GM21390 (cell line): ENCODE results near the gene DPP8.

ENCODE experiments used
- ATAC-seq: cut with Tn5 transposase; IDR thresholded peaks from one replicate; pipeline ENCODE4 v1.9.1; 2021; ENCODE audit not compliant: unreplicated experiment

DPP8 gene

DNA sequence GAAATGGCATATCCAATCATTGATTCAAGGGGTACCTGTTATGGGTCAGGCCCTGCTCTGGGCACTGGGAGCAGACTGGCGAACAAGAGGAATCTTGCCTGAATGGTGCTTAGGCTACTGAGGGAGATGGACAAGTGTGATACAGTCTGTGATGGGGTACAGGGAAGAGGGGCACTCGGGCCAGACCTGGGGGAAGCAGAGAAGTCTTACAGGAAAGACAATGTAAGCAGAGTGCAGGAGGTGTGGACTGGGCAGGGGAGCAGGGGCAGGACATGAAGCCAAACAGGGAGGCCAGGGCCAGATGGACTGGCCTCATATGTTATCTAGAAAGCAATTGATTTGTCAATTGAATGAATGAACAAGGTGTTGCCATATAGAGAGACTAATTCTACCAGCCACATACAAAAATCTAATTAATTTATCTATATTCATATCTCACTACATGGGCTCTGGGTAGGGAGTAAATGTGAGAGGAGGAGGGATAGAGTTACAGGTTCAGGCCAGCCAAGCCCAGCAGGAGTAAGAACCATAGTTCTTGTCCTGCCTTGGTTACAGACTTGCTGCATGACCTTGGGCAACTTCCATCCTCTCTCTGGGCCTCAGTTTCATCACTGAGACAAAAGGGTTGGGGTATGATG is 91.2 kb downstream of the DPP8 start:
- ATAC-seq: no peak

DNA sequence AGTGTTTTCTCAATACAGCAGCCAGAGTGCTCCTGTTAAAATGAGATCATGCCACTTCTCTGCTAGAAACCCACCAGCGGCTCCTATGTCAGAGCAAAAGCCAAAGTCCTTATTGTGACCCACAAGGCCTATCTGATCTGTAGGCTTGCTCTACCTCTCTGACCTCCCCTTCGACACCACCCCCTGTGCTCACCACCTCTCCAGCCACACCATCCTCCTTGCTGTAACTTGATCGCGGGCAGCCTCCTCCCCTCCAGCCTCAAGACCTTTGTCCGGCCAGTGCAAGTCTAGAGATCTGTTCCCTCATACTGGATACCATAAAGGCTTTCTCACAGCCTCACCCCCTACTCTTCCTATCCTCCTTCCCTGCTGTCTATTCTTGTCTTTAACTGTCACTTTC is 92.8 kb downstream of the DPP8 start:
- no peak for ATAC-seq

DNA sequence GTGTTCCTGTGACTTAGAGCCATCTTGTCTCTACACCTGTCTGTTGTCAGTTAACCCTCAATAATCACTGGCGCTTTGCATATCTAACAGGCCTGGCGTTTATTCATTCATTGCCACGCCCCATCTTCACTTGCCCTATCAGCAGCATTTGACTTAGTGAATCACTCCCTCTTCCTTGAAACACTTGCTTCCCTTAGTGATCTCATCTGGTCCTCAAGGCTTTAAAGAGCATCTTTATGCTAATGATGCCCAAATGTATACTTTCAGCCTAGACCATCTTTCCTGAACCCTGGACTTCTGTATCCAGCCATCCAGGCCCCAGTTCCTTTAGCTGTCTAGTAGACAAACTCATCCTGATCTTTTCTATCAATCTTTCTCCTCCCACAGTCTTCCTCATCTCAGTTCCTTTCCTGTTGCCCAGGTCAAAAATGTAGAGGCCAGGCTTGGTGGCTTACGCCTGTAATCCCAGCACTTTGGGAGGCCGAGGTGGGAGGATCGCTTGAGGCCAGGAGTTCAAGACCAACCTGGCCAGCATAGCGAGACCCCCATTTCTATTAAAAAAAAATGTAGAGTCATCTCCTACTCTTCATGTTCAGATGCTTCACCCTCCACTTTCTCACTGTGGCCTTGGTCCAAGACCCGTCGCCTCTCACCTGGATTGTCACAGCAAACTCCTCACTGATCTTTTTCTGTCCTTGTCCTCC is 93.4 kb downstream of the DPP8 start:
- no peak for ATAC-seq

DNA sequence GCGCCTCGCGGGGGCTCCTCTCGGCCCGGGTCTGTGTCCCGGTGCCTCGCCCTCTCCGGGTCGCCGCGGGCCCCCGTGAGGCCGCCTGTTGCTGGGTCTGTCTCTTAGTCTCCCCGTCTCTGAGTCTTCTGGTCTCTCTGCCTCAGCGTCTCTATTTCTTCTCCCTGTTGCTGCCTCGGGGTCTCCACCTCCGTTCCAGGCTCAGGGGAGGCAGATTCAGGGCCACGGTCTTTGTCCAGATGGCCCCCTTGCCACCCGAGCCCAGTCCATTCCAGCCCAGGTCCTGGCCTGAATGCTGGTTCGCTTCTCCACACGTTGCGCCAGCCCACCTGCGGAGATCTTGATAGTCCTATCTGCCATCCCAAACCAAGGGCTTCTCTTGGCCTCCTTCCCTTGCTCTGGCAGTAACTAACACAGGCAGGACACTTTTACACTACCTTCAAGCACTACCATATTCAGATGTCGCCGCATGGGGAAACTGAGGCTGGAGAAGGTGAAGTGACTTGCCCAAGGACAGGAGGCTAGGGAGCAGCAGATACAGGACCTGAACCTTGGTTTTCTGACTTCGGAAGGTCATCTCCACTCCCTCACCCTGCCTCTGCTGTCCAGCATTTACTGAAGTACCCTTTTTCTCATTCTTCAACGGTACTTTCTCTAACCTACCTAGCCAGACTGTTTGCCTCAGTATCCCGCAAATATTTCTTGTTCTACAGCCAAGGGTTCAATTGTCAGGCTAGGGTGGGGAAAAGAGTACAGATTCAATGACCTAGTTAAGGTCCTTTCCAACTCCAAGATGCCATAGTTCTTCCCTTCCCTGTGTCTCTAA is 94.1 kb downstream of the DPP8 start:
- ATAC-seq: no peak

DNA sequence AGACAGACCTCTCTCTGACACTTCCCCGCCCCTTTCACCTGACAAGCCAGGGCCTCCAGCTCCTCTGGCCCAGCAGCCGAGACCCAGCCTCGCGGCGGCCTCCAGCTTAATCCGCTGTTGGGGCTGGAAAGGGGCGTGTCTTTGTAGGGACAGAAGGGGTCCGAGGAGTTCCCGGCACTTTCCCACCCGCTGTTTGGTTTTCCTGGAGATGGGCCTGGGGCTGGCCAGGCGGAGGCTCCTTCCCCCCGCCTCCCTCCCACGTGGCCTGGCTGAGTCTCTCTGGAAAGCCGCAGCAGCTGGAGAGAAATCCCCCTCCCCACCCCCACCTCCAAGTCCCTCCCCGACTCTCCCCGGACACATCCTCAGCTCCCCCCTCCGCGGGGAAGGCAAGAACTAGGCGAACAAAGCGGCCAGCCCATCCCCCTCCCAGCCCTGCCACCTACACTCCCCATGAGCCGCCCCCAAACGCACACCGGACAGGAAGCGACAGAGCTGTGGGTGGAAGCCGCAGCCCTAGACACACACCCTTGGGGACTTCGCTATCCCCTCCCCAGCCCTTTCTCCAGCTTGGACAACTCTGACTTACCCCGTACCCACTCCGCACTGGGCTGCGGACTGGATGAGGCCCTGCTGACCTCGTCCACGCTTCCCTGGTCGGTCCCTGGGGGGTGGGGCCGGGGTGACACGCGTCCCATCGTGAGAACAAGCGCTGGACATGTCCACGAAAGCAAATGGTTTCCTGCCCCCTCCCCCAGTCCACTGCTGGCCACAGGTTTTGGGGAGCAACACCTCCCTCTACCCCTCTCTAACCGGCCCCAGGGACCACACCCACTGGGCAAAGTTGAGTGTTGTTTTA is 95.9 kb downstream of the DPP8 start:
- no peak for ATAC-seq

DNA sequence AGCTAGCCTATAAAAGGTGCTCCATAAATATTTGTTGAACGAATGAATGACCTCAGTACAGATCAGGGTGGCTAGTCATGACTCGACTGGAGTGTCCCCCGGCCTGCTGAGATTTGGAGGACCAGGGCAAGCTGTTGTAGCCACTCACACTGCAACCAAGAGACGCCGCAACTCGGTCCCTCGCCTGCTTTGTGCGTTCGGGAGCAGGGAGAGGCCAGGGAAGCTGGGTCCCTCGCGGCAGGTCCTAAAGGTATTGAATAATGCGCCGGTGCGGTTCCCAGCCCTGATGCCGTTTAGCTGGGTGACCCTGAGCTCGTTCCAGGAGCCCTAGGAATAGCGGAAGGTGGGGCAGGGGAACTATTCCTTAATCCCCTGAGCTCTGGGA is 96.5 kb downstream of the DPP8 start:
- ATAC-seq: no peak

DNA sequence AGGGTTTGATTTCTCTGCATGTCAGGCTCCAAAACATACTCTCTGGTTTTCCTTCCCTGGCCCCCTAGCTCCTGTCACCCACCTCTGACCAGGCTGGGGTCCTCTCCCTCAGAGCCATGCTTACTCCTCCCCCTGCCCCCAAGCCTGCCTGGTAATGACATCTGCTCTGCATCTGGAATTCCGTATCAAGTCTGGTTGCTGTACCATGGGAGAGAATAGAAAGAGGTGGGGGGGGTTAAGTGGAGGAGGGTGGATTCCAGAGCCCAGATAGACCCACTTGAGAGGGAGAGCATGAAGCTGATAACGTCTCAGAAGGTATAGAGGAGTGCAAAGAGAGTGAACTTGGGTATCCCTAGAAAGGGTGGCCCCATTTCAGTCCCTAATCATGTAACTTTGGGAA is 98.9 kb downstream of the DPP8 start:
- no peak for ATAC-seq

DNA sequence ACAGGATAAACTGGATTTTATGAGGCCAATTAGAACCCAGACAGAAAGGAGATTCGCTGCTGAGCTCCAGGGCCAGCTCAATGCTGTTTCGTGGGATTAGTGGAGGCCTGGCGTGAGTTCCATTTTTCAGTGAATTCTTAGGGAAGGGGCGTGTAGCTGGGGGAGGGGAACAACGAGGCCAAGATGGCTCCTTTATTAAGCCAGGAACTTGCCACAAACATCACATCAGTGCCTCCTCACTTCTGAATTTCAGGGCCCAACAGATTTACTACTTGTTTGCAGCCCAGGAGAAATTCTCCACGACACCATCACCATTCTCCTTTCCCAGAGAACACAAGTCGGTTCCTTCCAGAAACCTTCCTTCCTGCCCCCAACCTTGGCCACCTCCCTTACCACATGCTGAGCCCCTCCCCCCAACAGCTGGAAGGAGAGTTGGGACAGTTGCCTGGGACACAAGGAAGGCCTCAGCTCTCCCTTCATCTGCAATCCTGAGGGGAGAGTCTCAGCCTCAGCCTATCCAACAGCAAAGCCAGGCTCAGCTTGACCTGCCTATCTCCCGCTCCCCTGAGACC is 100.6 kb downstream of the DPP8 start:
- no peak for ATAC-seq

DNA sequence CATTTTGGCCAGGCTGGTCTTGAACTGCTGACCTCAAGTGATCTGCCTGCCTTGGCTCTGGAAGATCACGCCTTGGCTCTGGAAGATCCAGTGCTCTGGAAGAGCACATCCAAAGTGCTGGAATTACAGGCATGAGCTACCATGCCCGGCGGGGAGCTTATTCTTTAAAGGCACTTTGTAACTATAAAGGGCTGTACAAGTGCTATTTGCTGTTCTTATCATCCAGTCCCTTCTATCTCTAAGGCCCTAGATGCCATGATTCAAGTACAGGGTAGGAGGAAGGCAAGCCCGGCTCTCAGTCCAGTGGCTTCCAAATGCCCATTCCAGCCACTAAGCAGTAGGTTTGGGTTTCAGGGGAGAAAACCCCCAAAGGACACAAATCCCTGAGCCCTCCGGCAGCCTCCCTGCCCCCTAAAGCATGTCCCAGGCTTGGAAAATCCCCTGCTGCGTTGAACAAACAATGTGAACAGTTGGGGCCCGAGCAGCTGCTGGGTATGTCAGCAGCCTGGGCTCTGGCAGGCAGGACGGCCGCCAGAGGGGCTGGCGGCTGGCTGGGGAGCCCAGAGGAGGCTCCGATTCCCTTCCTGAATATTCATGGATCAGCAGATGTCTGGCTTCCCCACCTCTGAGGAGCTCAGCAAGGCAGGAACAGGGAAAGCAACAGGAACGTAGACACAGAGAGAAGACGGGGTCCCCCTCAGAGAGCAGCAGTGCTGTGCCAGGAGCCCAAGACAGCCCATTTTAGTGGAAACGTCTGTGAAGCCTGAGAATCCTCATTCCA is 102.5 kb downstream of the DPP8 start:
- no peak for ATAC-seq

DNA sequence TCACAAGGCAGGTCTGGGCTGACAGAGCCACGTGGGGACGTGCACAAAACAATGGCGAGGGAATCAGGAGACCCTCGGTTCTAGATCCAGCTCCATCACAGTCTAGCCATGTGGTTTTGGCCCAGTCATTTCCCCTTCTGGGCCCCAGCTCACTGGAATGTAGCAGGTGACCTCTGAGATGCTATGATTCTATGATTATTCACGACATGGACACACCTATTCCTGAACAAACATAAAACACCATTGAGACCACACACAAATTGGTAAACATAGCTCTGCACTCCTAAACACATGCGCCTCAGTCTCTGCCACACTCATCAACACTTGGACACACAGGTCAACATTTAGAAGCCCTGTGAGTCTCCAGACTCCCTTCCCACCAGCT is 103.7 kb downstream of the DPP8 start:
- no peak for ATAC-seq

DNA sequence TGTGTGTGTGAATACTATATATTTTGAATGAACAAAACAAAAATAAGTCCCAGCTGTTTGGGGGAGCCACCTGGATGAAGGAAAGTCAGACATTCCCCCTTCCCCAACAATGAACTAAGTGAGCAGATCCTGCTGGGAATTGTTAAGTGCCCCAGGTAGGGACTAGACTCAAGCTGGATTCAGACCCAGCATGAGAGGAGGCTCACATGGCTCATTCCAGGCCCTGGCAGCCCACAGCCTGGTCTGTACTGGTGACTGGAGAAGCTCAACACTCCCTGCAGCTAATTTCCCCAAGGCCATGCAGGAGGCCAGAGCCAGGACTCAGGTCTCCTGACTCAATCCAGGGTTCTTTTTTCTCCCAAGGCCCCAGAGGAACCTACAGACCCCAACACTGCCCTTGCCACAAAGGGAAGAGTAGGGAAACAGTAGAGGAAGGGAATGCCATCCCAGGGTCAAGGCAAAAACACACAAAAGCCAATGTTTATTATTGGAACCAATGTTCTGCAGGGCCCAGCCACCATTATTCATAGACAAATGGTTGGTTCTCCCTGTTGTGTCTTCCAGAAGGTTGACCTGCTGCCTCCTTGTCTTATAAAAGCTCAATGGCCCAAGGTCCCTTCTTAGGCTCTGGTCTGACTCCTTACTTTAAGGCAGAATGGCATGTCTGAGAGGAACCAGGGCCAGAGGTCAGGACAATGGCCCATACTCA is 104.3 kb downstream of the DPP8 start:
- no peak for ATAC-seq

DNA sequence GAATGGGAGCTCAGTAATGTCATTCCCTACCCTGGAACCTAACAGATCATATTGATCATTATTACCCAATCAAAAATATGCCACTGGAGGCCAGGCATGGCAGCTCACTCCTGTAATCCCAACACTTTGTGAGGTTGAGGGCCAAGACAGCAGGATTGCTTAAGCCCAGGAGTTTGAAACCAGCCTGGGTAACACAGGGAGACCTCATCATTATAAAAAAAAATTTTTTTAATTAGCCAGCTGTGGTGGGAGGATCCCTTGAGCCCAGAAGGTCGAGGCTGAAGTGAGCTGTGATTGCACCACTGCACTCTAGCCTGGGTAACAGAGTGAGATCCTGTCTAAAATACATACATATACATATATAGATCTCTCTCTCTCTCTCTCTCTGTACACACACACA is 104.9 kb downstream of the DPP8 start:
- ATAC-seq: no peak

DNA sequence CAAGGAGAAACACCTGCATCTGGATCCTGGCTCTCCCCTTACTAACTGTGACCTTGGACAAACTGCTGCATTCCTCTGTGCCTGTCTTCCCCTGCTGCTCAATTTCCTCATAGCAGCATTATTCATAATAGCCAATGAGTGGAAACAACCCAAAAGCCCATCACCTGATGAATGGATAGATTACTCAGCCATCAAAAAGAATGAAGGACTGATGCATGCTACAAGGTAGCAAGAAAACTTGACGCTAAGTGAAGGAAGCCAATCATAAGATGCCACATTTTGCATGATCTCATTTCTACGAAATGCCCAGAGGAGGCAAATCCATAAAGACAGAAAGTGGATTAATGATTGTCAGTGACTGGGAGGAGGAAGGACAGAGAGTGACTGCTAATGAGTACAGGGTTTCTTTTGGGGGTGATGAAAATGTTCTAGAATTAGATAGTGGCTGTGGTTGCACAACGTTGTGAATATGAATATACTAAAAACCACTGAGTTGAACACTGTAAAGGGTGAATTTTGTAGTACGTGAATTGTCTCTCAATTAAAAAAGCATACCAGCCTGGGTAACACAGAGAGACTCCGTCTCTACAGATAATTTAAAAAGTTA is 105.9 kb downstream of the DPP8 start:
- ATAC-seq: no peak

DNA sequence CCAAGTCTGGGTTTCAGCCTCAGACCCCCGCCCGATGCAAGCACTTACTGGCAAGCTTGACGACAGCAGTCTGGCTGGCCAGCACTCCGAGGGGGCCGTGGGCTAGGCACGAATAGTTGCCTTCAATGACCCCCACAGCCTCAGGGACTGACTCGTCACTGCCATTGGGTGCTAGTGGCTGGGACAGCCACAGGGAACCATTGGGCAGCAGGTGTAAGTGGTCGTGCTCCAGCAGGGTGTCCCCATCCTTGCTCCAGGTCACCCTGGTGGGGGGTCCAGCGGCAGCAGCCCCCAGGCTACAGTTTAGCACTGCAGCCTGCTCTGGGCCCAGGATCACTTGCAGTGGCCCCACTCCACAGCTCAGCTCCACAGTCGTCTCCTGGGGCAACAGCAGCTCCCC is 106.5 kb downstream of the DPP8 start:
- no peak for ATAC-seq

DNA sequence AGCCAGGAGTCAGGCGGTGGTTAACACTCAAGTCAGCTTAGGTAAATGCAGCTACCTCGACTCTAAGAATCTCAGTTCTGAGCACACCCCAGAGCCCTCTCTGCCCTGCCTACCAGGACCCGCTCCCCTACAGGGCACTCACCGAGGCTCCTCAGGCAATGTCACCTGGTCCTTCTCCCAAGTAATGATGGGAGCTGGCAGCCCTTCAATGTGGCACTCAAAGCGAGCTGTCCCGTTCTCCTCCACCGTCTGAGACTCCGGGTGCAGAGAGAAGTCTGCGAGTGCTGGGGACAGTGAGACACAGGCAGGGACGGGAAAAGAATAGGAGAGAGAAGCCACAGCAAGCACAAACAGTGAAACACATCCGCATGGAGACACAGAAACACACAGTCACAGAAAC is 107.5 kb downstream of the DPP8 start:
- ATAC-seq: no peak

DNA sequence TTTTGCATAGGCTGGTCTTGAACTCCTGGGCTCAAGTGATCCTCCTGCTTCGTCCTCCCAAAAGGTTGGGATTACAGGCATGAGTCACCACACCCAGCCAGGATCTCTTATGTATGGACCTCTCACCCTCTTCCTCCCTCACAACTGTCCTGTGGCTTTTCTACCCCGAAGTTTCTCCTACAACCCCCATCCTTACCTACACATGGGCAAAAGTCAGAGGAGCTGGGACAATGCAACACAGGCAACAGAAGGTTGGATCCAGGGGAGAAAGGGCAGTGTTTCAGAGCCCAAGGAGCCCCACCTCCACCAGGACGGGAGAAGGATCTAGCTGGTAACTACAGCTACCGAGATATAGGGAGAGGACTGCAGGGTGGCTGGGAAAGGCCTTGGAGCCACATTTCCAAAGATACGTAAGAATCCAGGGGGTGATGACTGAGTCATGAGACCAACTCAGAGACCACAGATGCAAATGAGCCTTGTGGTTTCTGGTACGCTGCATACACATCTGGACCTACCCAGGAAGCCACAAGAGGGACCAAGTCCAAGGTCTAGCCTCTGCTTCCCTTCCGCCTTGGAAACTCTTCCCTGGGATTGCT is 108.4 kb downstream of the DPP8 start:
- no peak for ATAC-seq

DNA sequence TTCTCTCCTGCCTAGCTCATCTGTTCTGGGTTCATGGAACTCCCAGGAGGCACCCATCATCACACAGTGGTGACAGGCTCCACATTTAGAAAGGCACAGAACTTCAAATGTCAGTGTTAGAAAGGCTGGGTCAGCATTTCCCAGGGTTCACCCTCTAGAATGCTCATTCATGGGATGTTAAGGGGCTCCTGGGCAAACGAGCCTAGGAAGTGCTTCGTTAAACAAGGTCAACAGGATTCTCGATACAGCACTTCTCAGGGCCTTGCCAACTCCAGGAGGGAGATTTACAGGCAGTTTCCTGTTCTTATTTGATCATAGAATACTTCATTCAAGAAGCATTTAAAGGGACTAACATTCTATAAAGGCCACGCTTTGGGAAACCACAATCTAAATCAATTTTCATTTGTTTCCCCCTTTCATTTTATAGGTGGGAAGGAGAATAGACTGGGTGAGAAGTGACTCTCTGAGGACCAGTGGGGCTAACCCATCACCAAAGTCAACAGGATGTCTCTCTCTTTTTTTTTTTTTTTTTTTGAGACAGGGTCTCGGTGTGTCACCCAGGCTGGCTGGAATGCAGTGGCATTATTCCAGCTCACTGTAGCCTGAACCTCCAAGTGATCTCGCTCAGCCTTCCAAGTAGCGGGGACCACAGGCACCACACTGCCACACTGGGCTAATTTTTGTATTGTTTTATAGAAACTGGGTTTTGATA is 109.0 kb downstream of the DPP8 start:
- no peak for ATAC-seq

DNA sequence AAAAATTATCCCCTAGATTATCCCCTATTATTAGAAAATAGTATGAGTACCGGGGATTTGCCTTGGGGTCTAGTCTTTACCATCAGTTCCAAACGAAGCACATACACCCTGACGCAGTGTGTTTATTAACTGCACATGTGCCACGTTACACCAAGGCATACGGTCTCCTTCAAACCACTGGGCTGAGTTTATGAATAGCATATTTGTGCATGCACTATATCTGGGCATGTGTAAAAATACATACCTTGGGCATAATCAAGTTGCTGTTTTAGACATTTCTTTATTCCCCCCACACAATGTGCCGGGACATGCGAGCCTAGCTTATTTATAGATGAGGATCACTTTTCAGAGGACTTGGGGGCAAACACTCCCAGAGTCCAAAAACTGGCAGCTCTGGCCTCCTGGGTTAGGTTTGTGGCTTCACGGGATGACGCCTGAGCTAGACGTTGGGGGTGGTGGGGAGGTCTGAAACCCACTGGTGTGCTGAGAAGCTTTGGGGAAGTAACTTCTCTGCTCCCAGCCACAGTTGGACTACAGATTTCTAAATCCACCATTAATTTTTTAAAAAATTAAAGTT is 111.0 kb downstream of the DPP8 start:
- no peak for ATAC-seq
